ENCODE results near the gene POGLUT3. TPM values are rescaled to one million over a fixed set of nuclear protein-coding genes. Genes with fewer than 3 reads are reported as not detected.

POGLUT3 gene
- total RNA-seq, 1 donor from 2014 or later: 11.9 TPM

DNA sequence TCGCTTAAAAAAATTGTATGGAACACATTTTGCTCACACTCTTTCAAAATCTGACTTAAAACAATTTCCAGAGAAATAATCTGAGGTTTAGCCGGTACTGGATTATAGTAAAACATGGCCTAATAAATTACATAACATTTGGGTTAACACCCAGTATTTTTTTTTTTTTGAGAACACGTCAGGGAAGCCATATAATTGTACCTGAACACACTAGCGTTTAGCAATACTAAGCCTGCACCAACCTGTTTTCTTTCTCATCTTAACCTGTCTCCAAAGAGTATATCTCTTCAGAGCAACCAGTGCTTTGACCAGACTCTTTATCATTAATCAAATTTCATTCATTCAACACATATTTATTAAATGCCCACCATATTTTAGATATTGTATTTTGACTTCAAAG, 2.0 kb upstream of the POGLUT3 start:
- H3K36me3 ChIP-seq: no peaks in the 10 kb centered on the region
- H3K9me3 ChIP-seq (replicated peaks): no peaks in the 10 kb centered on the region
- H3K27me3 ChIP-seq (ENCODE audit: low read depth): no peaks in the 10 kb centered on the region
- H3K4me1 ChIP-seq: peaks cover 21% of the 10 kb centered on the region
- intact Hi-C loops (cut with micrococcal nuclease): no loop called here
- TF ChIP-seq, protein P1, sequence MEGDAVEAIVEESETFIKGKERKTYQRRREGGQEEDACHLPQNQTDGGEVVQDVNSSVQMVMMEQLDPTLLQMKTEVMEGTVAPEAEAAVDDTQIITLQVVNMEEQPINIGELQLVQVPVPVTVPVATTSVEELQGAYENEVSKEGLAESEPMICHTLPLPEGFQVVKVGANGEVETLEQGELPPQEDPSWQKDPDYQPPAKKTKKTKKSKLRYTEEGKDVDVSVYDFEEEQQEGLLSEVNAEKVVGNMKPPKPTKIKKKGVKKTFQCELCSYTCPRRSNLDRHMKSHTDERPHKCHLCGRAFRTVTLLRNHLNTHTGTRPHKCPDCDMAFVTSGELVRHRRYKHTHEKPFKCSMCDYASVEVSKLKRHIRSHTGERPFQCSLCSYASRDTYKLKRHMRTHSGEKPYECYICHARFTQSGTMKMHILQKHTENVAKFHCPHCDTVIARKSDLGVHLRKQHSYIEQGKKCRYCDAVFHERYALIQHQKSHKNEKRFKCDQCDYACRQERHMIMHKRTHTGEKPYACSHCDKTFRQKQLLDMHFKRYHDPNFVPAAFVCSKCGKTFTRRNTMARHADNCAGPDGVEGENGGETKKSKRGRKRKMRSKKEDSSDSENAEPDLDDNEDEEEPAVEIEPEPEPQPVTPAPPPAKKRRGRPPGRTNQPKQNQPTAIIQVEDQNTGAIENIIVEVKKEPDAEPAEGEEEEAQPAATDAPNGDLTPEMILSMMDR (IDR thresholded peaks at IDR 0.05; ENCODE audit: borderline replicate concordance): no peak
- H3K27ac ChIP-seq (replicated peaks): no peak overlapping the region
- DNase-seq: no peak
- no peak overlapping the region for H3K4me3 ChIP-seq

- no peaks in the 10 kb centered on the region for H3K36me3 ChIP-seq
- no peaks in the 10 kb centered on the region for H3K9me3 ChIP-seq (replicated peaks)
- no peak for DNase-seq
- H3K4me3 ChIP-seq: peak overlapping the region; percentile 86
- intact Hi-C loops (cut with micrococcal nuclease): no loop called here
- TF ChIP-seq, protein P1 (IDR thresholded peaks at IDR 0.05; ENCODE audit: borderline replicate concordance): no peak
- H3K4me1 ChIP-seq: peaks cover 28% of the 10 kb centered on the region
- no peaks in the 10 kb centered on the region for H3K27me3 ChIP-seq (ENCODE audit: low read depth)
- H3K27ac ChIP-seq (replicated peaks): peak overlapping the region; percentile 97
These were observed 728 bp upstream of the POGLUT3 start for GRCh38 chr11:108498816-108499408.

- Histone ChIP-seq H3K9me3 (replicated peaks) (no peaks in the 10 kb centered on the region), H3K27ac (replicated peaks) (peak overlapping the region; percentile 97), H3K4me3 (peak overlapping the region; percentile 86), H3K4me1 (peaks cover 28% of the 10 kb centered on the region), H3K27me3 (ENCODE audit: low read depth) (no peaks in the 10 kb centered on the region), H3K36me3 (no peaks in the 10 kb centered on the region)
- TF ChIP-seq, protein P1 (IDR thresholded peaks at IDR 0.05; ENCODE audit: borderline replicate concordance): no peak
- peak; percentile 81 for DNase-seq
- intact Hi-C loops (cut with micrococcal nuclease): no loop called here
These were observed 703 bp downstream of the POGLUT3 start for GRCh38 chr11:108497317-108498045.

DNA sequence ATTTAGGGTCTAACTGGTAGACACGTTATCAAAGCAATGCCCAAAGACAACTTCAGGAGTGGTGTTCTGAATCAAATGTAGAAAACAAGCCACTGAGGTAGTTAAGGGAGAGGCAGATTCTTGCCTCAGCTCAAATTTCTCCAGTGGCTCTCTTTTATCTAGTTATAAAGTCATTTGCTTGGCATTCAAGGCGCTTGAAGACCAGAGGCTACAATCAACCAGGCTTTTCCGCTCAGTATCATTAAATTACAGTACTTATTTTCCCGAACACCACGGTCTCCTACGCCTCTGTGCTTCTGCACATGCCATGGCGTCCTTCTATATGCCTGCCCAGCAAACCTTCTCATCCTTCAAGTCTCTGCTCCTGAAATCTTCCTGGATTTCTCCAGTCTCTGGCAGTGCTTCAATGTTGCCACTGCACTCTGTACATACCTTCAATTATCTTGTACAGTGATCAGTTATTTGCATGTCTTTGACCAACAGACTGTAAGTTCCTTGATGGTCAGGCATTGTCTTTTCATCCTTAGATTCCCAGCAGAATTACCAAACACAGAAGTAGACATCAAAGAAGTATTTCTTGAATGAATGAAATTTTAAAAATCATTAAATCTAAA, 1.4 kb downstream of the POGLUT3 start:
- DNase-seq: no peak
- peak overlapping the region; percentile 86 for H3K4me3 ChIP-seq

GRCh38 chr11:108495326-108495725, 2.9 kb downstream of the POGLUT3 start:
- Histone ChIP-seq H3K27me3 (ENCODE audit: low read depth) (no peaks in the 10 kb centered on the region), H3K9me3 (replicated peaks) (no peaks in the 10 kb centered on the region), H3K36me3 (peaks cover 6% of the 10 kb centered on the region), H3K4me3 (no peak overlapping the region), H3K27ac (replicated peaks) (no peak overlapping the region), H3K4me1 (peaks cover 28% of the 10 kb centered on the region)
- TF ChIP-seq, protein P1 (IDR thresholded peaks at IDR 0.05; ENCODE audit: borderline replicate concordance): no peak
- intact Hi-C loops (cut with micrococcal nuclease): no loop called here
- DNase-seq: no peak

More for the DNA sequence above, 1.4 kb downstream of the POGLUT3 start:
- TF ChIP-seq, protein P1 (IDR thresholded peaks at IDR 0.05; ENCODE audit: borderline replicate concordance): no peak
- H3K27ac ChIP-seq (replicated peaks): peak overlapping the region; percentile 97
- no peaks in the 10 kb centered on the region for H3K9me3 ChIP-seq (replicated peaks)
- intact Hi-C loops (cut with micrococcal nuclease): no loop called here
- peaks cover 28% of the 10 kb centered on the region for H3K4me1 ChIP-seq
- H3K36me3 ChIP-seq: no peaks in the 10 kb centered on the region
- no peaks in the 10 kb centered on the region for H3K27me3 ChIP-seq (ENCODE audit: low read depth)
